HG03045 (cell line): Measurements from ENCODE around the gene KRT3.

Experiments used
- ATAC-seq: cut with Tn5 transposase; IDR thresholded peaks from one replicate; pipeline ENCODE4 v1.9.1; 2021; ENCODE audit warnings: mild to moderate bottlenecking, moderate library complexity; ENCODE audit not compliant: unreplicated experiment

The KRT3 gene

DNA sequence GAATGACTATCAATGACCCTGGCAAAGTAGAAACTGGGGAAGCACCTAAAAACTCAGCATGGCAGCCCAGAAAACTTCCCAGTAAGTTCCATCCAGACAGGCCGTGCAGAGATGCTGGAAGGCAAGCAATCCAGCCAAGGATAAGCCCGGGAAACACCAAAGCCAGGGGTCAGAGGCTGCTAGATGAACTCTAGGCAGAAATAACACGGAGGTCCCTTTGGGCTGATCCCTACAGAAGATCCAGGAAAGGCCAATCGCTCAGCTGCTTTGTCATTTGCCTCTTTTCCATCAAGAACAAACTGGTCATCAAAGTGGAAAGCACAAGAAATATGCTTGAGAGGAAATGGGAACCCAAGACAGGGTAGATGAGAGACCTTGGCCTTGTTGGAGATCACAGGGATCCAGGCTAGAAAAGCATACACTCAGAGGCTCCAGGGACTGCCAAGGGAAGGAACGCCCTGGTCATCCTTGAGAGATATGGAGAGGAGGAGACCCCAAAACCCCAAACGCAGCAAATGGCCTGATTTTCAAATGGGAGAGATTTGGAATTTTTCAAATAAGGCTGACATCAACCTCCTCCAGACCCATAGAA, 31.7 kb upstream of the KRT3 start:
- ATAC-seq: no peak

DNA sequence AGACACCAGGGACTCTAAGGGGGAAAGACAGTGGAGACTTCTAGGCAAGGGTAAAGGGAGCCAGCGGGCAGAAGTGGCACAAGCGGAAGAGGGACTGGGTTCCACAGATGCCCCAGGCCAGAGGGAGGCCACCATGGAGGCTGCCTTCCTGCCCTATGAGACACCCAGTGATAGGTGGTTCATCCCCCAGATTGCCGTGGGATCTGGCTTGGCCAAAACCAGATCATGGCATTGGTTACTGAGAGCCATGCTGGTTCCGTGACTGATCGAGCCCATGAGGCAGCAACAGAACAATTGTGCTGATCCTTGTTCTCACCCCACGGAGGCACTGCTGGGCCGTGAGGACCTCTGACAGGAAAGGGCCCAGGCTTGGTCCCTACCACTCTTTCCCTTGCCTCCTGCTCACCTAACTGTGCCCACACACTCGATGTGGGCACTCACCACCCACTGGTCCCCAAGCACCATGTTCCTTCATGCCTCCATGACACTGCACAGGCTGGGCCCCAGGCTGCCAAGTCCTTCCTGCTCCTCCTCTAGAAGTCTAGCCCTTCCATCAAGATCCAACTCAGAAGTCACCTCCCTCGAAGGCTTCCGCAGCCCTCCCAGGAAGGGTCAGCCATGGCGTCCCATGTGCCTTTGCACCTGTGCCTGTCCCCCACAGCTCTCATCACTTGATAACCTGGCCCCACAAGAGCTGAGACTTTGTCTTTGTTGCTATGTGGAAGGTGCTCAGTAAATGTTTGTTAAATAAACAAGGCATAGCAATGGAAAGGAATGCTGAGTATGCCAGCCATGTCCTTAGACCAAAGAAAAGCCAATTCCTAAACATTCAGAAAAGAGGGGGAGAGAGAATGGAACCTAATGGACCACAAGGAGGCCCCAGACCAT, 30.9 kb upstream of the KRT3 start:
- no peak for ATAC-seq

DNA sequence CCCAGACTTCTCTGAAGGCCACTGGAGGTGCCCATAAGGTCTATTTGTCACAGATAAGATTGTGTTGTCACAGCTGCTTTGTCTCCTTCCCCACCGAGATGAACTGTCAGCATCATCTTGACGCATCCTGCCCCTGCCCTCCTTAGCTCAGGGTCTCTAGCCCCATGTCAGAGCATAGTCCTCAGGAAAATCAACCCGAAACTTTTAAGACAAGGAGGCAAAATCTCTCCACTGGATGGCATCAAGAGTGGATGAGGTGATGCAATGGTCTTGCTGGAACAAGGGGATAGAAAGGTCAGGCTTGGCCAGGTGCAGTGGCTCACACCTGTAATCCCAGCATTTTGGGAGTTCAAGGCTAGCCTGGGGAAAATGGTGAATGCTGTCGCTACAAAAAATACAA, 30.0 kb upstream of the KRT3 start:
- no peak for ATAC-seq

DNA sequence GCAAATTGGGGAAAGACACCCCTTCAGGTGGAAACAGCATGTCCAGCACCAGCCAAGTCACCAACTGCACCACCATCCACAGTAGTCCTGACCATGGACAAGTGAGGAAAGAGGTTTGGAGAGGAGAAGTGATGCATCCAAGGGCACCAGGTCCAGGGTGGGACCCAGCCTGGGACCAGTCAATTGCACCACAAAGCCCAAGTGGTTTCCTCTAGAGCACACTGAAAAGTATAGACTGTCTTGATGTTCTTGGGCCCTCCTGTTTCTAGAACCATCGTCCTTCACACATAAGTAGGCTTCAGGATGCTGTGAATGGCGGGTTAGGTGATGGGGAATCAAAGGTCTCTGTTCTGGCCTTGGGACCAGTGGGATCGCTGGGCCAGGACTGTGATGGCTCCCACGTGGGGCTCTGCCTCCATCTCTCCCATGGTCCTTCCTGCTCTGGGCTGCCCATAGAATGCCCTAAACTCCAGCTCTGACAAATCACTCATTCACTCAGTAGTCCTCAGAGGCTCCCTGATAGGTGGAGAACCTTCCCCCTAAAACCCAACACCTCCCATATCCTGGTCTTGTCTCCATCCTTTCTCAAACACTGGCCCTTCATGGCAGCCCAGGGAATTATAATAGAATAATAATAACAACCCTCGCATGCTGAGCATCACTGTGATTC, 29.0 kb upstream of the KRT3 start:
- ATAC-seq: no peak

DNA sequence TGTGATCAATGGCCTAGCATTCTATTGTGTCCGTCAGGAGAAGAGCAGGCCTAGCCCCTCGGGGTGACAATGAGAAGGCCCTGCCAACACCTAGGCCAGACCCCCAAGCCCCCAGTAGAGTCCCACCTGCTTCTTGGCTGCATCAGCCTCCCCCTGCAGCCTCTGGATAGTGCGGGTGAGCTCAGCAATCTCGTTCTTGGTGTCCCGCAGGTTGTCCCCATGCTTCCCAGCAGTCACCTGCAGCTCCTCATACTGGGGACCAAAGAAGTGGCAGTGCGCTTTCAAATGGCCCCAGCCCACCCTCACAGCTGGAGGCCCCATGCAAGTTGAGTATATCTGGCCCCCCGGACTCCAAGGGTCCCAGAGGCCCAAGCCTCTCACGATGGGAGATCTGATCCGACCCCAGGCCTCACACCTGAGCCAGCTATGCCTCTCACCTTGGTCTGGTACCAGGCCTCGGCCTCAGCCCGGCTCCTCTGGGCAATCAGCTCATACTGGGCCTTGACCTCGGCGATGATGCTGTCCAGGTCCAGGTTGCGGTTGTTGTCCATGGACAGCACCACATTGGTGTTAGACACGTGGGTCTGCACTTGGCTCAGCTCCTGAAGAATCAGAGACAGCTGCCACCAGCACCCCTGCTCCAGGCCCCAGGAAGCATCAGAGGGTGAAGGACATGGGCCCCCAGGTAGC, 28.0 kb upstream of the KRT3 start:
- no peak for ATAC-seq

DNA sequence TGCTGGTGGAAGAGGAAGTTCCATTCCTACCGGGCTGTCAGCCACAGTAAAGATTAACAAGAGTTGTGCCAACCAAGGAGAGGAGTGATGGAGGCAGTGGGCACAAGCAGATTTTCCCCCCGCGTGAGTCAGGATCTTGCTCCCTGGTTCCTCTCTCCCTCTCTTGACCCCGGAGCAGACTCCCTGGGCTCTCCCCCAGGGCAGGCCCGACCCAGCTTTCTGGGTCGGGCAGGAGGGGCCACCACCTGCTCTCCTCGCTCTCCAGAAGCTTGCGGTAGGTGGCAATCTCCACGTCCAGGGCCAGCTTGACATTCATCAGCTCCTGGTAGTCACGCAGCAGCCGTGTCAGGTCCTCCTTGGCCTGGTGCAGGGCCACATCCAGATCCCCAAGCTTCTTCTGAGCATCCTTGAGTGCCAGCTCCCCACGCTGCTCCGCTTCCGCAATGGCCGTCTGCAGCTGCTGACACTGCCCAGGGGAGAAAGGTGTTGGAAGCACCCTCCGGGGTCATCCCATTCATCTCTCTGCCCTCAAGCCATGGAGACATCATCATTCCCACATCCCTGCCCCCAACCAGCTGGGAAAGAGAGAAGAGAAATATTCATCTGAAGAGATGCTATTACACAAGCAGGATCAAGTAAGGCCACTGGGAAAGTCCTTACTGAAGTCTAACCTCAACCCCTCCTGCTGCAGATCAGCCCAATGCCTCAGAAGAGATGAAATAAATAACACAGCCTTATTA, 27.0 kb upstream of the KRT3 start:
- no peak for ATAC-seq

DNA sequence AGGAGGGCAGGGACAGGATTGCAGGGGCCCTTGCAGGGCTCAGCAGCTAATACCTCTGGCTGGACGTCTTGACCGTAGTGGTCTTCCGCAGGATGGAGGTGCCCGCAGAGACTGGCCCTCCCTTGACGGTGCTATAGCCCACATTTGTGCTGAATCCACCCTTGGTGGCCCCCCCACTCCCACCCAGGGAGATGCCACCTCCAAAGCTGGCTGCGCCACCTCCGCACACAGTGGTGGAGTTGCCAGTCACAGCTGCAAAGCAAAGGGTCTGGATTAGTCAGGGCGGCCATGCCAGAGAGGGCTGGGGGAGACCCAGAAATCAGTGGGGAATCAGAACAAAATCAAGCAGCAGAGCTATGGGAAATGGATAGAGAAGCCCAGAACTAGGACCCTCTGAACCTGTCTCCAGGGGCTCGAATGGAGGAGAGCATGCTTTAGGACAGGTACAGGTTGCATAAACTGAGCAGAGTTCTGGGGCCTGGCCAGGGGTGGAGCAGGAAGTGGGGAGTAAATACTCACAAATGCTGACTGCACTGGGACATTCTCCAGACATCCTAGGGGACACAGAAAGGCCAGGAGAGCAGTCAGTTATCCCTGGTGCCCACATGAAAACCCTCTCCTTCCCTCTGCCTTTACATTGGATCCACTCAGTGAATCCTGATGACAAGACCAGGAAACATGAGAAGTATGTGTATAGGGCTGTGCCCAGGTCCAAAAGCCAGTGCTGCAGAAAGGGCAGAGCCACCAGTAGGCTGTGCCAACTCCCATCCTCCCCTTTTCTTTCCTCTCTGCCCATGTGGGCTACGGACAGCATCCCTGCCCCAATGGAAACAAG, 26.1 kb upstream of the KRT3 start:
- no peak for ATAC-seq

DNA sequence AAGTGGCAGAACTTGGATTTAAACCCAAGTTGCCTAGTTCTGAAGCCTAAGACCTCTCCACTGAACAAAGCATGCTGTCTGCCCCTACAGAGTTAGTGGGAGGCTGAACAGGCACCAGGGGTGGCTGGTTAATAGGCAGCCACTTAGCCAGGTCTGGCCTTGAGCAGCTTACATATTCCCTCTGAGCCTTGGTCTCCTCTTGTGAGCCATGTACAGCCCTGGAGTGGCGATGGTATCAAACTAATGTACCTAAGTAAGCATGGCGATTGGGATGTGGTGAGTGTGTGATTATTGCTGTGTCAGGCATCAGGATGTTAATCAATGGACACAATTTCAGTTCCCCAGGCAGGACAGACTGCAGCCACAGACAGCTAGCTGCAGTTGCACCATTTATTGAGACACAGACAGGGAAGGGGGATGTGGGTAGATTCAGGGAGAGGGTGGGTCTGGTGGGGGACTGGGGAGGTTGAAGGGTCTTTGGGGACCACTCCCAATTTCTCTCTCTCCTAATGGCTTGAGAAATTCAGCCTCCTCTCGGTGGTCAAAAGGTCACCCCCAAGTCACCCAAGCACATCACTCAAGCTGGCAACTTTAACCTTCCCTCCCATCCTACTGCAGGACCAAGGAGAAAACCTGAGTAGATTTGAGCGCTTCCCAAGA, 25.3 kb upstream of the KRT3 start:
- no peak for ATAC-seq

DNA sequence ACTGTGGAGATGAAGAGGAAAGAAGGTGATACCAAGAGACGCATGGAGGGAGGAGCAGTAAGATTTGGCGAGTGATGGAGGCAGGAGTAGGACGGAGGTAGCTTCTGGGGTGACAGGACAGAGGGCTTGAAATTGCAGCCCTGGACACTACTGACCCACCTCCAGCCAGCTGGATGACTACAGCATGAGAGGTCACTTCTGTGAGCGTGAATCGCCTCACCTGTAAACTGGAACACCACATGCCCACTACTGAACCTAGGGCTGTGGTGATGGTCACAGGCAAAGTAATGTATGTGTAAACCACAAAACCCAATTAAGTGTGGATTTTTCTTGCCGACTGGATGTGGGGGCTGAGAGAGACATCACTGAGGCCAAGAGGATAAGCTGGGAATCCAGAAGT, 24.6 kb upstream of the KRT3 start:
- ATAC-seq: no peak

DNA sequence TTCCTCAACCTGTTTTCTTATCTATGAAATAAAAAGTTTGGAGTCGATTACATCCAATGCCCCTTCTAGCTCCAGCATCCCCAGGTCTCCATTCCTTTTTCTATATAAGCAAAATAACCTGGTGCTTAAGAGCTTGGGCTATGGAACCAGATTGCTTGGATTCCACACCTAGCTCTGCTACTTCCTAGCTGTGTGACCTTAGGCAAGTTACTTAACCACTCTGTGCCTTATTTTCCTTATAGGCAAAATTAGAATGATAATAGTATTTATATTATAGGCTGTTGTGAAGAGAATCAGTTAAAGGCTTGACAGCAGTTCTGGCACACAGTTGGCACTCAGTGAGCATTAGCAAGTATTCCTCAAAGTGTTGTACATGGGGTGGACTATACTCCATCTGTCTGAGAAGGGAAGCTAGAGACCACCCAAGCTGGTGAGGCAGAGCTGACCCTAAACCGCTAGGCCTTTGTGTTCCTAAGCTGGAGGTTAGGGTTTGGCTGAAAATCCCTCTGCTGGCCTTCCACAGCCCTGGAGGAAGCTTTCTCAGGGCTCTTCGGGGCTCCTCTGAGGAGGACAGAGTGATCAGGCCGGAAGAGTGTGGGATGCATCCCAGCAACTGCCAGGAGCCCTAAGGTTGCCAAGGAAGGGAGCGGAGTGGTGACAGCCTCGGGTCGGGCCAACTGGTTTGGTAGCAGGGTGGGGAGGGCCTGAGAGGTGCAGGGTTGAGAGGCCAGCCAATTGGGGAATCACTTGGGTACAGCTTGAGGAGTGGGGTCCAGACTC, 24.0 kb upstream of the KRT3 start:
- no peak for ATAC-seq

DNA sequence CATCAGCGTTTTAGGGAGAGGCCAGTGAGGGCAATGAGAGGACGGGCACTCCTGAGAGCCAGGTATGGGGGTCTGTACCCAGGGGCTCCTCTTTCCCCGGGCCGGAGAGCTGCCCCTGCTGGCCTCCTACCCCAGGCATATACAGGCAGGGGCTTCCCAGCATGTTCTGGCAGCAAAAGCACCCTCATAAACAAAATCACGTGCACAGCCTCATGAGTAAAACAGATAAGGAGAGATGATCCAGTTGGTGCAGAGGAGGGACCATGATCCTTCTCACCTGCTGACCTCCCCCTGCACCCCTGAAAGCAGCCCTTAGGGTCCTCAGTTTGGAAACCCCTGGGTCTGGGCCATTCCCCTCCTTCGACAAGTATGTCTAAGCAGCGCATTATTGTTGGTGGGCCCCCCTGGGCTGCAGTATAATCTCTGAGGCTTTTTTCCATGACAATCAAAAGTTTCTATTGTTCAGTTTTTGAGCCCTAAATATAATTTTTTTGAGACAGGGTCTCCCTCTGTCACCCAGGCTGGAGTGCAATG, 23.0 kb upstream of the KRT3 start:
- no peak for ATAC-seq

DNA sequence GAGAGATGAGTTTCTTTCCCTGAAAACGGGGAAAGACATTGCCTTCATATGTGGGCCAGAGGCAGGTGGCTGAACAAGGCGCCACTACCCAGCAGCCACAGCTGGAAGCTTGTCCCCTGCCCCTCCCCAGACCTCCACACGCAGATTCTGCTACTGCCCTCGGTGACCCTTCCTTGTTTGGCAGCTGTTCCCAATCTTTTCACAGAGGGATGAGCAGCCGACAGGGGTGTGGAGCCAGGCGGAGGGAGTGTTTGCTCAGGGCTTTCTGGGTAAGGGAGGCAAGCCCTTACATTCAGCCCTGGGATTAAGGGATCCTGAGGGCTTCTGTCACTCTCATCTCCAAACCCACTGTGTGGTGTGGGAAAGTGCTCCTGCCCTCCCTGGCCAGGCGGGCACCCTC, 22.5 kb upstream of the KRT3 start:
- no peak for ATAC-seq

DNA sequence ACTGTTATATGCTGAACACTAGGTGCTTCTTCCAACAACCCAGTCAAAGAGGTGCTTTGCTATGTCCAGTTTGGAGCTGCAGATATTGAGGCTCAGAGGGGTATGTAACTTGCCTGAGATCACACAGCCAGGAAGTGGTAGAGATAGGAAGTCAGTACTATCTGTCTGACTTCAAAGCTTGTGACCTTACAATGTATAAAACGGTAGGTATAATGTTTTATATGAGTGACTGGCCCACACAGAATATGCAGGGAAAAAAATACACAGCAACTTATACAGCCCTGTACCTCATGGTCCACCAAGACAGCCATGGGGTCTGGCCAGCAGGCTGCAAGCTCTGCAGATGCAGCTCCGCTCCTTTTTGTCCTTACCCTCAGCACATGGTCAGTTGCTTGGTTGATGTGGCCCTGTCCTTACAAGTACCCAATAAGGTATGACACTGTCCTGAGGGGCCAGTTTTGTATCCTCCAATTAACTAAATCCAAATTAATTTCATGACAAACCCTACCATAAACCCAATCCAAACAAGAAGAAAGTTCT, 21.9 kb upstream of the KRT3 start:
- no peak for ATAC-seq

DNA sequence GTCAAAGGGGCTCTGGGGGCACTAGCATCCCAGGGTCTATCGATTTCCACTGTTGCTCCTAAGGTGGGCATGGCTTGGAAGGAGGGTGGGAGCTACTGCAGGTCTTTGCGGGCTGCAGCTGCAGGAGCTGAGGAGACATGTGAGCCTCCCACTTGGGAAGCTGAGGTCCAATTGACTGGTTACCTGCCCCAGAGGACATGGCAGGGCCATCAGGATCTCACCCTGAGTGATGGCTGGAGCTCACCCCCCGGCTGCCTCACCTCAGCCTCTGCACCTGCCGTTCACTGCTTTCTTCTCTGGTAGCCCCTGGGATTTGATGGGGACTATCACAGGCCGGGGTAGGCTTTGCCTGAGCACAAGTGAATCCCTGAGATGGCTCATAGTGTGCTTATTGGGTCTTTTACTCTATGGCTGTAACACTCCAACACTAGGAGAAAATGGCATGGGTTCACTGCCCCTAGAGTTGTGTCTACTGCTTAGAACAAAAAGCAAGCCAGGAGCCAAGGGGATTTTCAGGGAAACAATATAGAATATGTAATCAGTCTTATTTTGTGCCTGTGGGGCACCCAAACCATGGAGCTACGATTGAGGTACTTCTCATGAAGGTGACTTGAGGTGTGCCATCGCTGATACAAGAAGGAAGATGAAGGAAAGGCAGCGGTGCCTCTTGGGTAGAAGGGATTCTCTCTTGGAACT, 21.2 kb upstream of the KRT3 start:
- no peak for ATAC-seq

DNA sequence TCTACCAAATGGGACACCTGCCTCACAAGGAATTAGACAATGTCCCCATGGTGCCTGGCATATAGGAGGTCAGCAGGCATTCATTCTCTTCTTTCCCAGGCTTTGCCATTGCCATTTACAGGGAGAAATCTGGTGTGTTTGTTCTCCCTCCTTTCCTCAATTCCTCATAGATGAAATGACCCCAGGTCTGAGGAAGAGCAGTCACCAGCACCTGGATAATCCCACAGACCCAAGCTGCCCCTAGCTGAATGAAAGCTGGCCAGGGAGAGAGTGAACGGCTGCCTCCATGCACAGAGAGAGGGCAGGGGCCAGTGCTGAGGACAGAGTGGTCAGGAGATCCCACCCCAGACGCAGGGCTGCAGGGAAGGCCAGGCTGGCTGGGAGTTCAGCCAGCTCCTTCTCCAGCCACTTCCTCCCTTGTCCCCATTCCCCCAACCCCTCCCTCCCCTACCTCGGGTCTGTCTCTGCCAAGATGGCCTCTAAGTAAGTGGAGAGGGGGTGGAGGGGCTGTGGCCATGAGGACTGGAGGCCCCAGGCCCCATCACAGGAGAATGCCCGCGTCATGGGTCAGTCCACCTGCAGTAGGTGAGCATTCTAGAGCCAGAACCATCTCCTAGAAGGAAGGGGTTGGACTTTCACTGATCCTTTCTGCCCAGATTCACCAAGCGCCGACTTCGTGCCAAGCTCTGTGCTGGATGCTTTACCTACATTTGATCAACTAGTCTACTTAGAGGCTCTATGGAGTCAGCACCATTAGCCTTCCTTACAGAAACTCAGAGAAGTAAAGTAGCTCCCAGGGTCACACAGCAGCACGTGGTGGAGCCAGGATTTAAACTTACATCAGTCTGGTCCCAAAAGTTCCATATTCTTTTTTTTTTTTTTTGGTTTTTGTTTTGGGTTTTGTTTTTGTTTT, 20.0 kb upstream of the KRT3 start:
- no peak for ATAC-seq

DNA sequence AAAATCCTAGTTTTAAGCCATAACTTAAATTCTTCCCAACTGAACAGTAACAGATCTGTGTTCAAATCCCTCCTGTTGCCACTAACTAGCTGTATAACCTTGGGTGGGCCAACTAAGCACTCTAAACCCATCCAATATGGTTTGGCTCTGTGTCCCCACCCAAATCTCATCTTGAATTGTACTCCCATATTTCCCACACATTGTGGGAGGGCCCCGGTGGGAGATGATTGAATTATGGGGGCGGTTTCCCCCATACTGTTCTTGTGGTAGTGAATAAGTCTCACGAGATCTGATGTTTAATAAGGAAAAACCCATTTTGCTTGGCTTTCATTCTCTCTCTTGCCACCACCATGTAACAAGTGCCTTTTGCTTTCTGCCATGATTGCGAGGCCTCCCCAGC, 19.2 kb upstream of the KRT3 start:
- ATAC-seq: no peak
